ENCODE data around the gene ALLC. TPM values are rescaled to one million over a fixed set of nuclear protein-coding genes. Genes with fewer than 3 reads are reported as not detected.

Gene ALLC
- total and polyA plus RNA-seq, 9 of the 15 experiments (the other 6 are each of a cell fraction or from before 2014, with no cell fraction given), result not detected

DNA sequence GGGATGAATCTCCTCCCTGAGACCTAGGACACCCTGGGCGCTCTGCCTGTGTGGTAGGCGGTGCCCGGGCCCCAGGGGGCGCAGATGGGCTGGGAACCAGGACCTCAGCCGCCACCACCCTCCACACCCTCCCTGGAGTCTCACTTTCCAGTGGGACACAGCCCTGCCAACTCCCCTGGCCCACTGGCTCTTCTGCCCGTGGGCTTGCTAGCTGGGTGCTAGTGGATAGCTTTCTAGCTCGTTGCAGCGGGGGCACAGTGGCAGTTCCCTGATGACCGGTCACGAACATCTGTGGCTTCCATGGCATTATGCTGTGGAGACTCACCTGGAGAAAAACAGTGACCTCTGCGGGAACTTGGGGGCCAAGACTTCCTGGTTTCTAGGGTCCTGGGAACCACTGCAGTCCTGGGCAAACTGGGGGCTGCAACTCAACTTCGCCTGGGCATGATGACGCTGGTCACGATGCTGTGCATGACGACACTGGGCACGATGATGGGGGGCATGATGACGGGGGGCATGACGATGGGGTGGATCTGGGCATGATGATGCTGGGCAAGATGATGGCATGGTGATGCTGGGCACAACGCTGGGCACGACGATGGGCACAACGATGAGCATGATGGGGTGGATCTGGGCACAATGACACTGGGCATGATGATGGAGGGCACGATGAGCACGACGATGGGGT lies 31.0 kb upstream of the ALLC start:
- Histone ChIP-seq H4K20me1 (replicated peaks; ENCODE audit: control insufficient read depth, insufficient read depth, low read length) (no peaks in the 10 kb centered on the region; the same call in 1 of the 2 replicates), H3K36me3 (ENCODE audit: control insufficient read depth, insufficient read depth, low read length) (no peaks in the 10 kb centered on the region), H3K27ac (ENCODE audit: extremely low read depth, low read depth, low read length) (no peak overlapping the region), H3K4me2 (ENCODE audit: insufficient read depth, low read length) (no peak overlapping the region), H3K9me3 (replicated peaks; ENCODE audit: control insufficient read depth, insufficient read depth, low read depth, low read length) (no peaks in the 10 kb centered on the region), H3K9me1 (ENCODE audit: control insufficient read depth, insufficient read depth, low read length) (no peaks in the 10 kb centered on the region), H2AFZ (ENCODE audit: low read depth, low read length) (0 out of 2 replicates have a peak overlapping the region, but pooled peaks have one; percentile 32), H3K4me1 (replicated peaks in 1 of 2; ENCODE audit: control insufficient read depth in 2 of 2, insufficient read depth in 2 of 2, low read length in 2 of 2) (peaks cover 0 to 11% of the 10 kb centered on the region in 2 experiments; a peak in 2 of 5 replicates), H3K4me3 (no peak overlapping the region), H3K27me3 (ENCODE audit: control insufficient read depth in 2 of 2, insufficient read depth in 2 of 2, low read length in 2 of 2) (peaks cover 3 to 16% of the 10 kb centered on the region in 2 experiments; a peak in 4 of 5 replicates), H3K79me2 (ENCODE audit: control insufficient read depth, insufficient read depth, low read length) (no peaks in the 10 kb centered on the region), H3K9ac (ENCODE audit: insufficient read depth in 1 of 2, low read depth in 2 of 2, low read length in 2 of 2) (no peak overlapping the region)
- intact Hi-C loops (cut with micrococcal nuclease), result no loop called here
- 31% methylated on average over 23 of the region's 25 CpGs for WGBS (ENCODE audit: insufficient coverage, low coverage, missing lambda C conversion rate)
- no peak for FAIRE-seq
- in situ Hi-C loops (cut with MboI), result no loop called here
- CTCF ChIA-PET (ENCODE audit: low intra/inter-chr PET ratio), result no interaction called here
- peak; percentile 59 for ATAC-seq
- POLR2A ChIA-PET, result no interaction called here
- TF ChIP-seq DDX20 (tag; IDR thresholded peaks at IDR 0.05; ENCODE audit: low read depth) (no peak), ESRRA (IDR thresholded peaks at IDR 0.05; ENCODE audit: borderline replicate concordance, low read depth) (peak; percentile 1; the same call in 1 of the 2 replicates), ZNF12 (CRISPR knock-in tag; IDR thresholded peaks at IDR 0.05) (no peak), CAMTA2 (CRISPR knock-in tag; conservative IDR thresholded peaks at IDR 0.05) (no peak), NR2F6 (CRISPR knock-in tag; IDR thresholded peaks at IDR 0.05) (no peak), WHSC1 (IDR thresholded peaks at IDR 0.05; ENCODE audit: low read length) (no peak), MED1 (CRISPR knock-in tag; IDR thresholded peaks at IDR 0.05; ENCODE audit: borderline replicate concordance) (no peak)
- TF ChIP-seq, protein P1, sequence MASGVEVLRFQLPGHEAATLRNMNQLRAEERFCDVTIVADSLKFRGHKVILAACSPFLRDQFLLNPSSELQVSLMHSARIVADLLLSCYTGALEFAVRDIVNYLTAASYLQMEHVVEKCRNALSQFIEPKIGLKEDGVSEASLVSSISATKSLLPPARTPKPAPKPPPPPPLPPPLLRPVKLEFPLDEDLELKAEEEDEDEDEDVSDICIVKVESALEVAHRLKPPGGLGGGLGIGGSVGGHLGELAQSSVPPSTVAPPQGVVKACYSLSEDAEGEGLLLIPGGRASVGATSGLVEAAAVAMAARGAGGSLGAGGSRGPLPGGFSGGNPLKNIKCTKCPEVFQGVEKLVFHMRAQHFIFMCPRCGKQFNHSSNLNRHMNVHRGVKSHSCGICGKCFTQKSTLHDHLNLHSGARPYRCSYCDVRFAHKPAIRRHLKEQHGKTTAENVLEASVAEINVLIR (CRISPR knock-in tag; IDR thresholded peaks at IDR 0.05), result no peak
- no TSS peak for BruUV-seq (replicated peaks)
- DNase-seq (ENCODE audit: extremely low read depth in 1 of 4, low spot score in 3 of 4), result no peak

Data from K562 (cell line).